Adipocyte (in vitro differentiated cells): ENCODE measurements around the gene LRFN2.
A peak's percentile ranks its signal among the peaks of the same experiment; 100 is the strongest.

Experiments
- DNase-seq: peaks from one replicate; pipeline ENCODE4 v3.0.0-alpha.2; 2015; ENCODE audit warnings: low read depth
- H3K27me3 ChIP-seq: replicated peaks from 2 replicates; pipeline ENCODE4 v1.7.0; 2013; ENCODE audit warnings: mild to moderate bottlenecking, low read length, moderate library complexity; ENCODE audit not compliant: control insufficient read depth, insufficient read depth
- H3K36me3 ChIP-seq: 2 replicates; pipeline ENCODE4 v1.7.0; 2013; ENCODE audit warnings: low read length, mild to moderate bottlenecking, moderate library complexity; ENCODE audit not compliant: control insufficient read depth, insufficient read depth, severe bottlenecking
- H3K4me1 ChIP-seq: 2 replicates; pipeline ENCODE4 v1.7.0; 2013; ENCODE audit warnings: mild to moderate bottlenecking, low read length, moderate library complexity; ENCODE audit not compliant: control insufficient read depth, insufficient read depth
- H3K4me3 ChIP-seq: 2 replicates; pipeline ENCODE4 v1.7.0; 2013; ENCODE audit warnings: mild to moderate bottlenecking, low read length, moderate library complexity
- H3K9ac ChIP-seq: 2 replicates; pipeline ENCODE4 v1.7.0; 2013; ENCODE audit warnings: mild to moderate bottlenecking, low read length, moderate library complexity
- H3K9me3 ChIP-seq: 2 replicates; pipeline ENCODE4 v1.7.0; 2013; ENCODE audit warnings: mild to moderate bottlenecking, low read length, moderate library complexity; ENCODE audit not compliant: control insufficient read depth

Gene LRFN2

GRCh38 chr6:40444811-40445210 is 142.4 kb downstream of the LRFN2 start:
- Histone ChIP-seq H3K9me3 (no peaks in the 10 kb centered on the region), H3K9ac (no peak overlapping the region), H3K4me1 (no peaks in the 10 kb centered on the region), H3K36me3 (no peaks in the 10 kb centered on the region), H3K4me3 (no peak overlapping the region), H3K27me3 (peaks cover 7% of the 10 kb centered on the region)
- no peak for DNase-seq

GRCh38 chr6:40444312-40444711 is 142.9 kb downstream of the LRFN2 start:
- no peak for DNase-seq
- Histone ChIP-seq H3K4me3 (no peak overlapping the region), H3K27me3 (peaks cover 12% of the 10 kb centered on the region), H3K9me3 (no peaks in the 10 kb centered on the region), H3K36me3 (no peaks in the 10 kb centered on the region), H3K4me1 (no peaks in the 10 kb centered on the region), H3K9ac (no peak overlapping the region)

- Histone ChIP-seq H3K9ac (no peak overlapping the region), H3K4me1 (no peaks in the 10 kb centered on the region), H3K4me3 (no peak overlapping the region), H3K36me3 (no peaks in the 10 kb centered on the region), H3K27me3 (peaks cover 14% of the 10 kb centered on the region), H3K9me3 (no peaks in the 10 kb centered on the region)
- no peak for DNase-seq
Measured at GRCh38 chr6:40443842-40444241, 143.3 kb downstream of the LRFN2 start.

- Histone ChIP-seq H3K9me3 (no peaks in the 10 kb centered on the region), H3K4me1 (no peaks in the 10 kb centered on the region), H3K4me3 (no peak overlapping the region), H3K27me3 (peaks cover 16% of the 10 kb centered on the region), H3K36me3 (no peaks in the 10 kb centered on the region), H3K9ac (no peak overlapping the region)
- no peak for DNase-seq
Measured at GRCh38 chr6:40442591-40442990, 144.6 kb downstream of the LRFN2 start.

GRCh38 chr6:40441150-40441549 is 146.0 kb downstream of the LRFN2 start:
- Histone ChIP-seq H3K9ac (no peak overlapping the region), H3K9me3 (no peaks in the 10 kb centered on the region), H3K27me3 (peaks cover 14% of the 10 kb centered on the region), H3K36me3 (no peaks in the 10 kb centered on the region), H3K4me1 (no peaks in the 10 kb centered on the region), H3K4me3 (no peak overlapping the region)
- no peak for DNase-seq

- no peak overlapping the region for H3K9ac ChIP-seq
- no peak for DNase-seq
- H3K4me3 ChIP-seq = no peak overlapping the region
- no peaks in the 10 kb centered on the region for H3K4me1 ChIP-seq
- H3K36me3 ChIP-seq = no peaks in the 10 kb centered on the region
- H3K9me3 ChIP-seq = no peaks in the 10 kb centered on the region
- H3K27me3 ChIP-seq = peaks cover 14% of the 10 kb centered on the region
Measured at GRCh38 chr6:40440053-40440452, 147.1 kb downstream of the LRFN2 start.

GRCh38 chr6:40439026-40439800 is 148.0 kb downstream of the LRFN2 start:
- H3K9ac ChIP-seq = no peak overlapping the region
- no peaks in the 10 kb centered on the region for H3K4me1 ChIP-seq
- no peaks in the 10 kb centered on the region for H3K36me3 ChIP-seq
- H3K4me3 ChIP-seq = no peak overlapping the region
- H3K27me3 ChIP-seq = peaks cover 14% of the 10 kb centered on the region
- no peaks in the 10 kb centered on the region for H3K9me3 ChIP-seq
- DNase-seq = no peak

- peaks cover 21% of the 10 kb centered on the region for H3K27me3 ChIP-seq
- no peaks in the 10 kb centered on the region for H3K36me3 ChIP-seq
- H3K4me3 ChIP-seq = no peak overlapping the region
- H3K9me3 ChIP-seq = no peaks in the 10 kb centered on the region
- no peaks in the 10 kb centered on the region for H3K4me1 ChIP-seq
- DNase-seq = no peak
- H3K9ac ChIP-seq = no peak overlapping the region
Measured at GRCh38 chr6:40438246-40438887, 148.8 kb downstream of the LRFN2 start.

- H3K9ac ChIP-seq = no peak overlapping the region
- peaks cover 28% of the 10 kb centered on the region for H3K27me3 ChIP-seq
- no peak overlapping the region for H3K4me3 ChIP-seq
- no peaks in the 10 kb centered on the region for H3K4me1 ChIP-seq
- H3K9me3 ChIP-seq = no peaks in the 10 kb centered on the region
- no peak for DNase-seq
- no peaks in the 10 kb centered on the region for H3K36me3 ChIP-seq
Measured at GRCh38 chr6:40437631-40438030, 149.5 kb downstream of the LRFN2 start.

GRCh38 chr6:40436685-40437604 is 150.2 kb downstream of the LRFN2 start:
- H3K4me1 ChIP-seq = no peaks in the 10 kb centered on the region
- DNase-seq = peak; percentile 7
- H3K9ac ChIP-seq = no peak overlapping the region
- peaks cover 31% of the 10 kb centered on the region for H3K27me3 ChIP-seq
- no peaks in the 10 kb centered on the region for H3K9me3 ChIP-seq
- no peaks in the 10 kb centered on the region for H3K36me3 ChIP-seq
- H3K4me3 ChIP-seq = no peak overlapping the region

- Histone ChIP-seq H3K27me3 (peaks cover 28% of the 10 kb centered on the region), H3K36me3 (no peaks in the 10 kb centered on the region), H3K4me3 (no peak overlapping the region), H3K9me3 (no peaks in the 10 kb centered on the region), H3K9ac (no peak overlapping the region), H3K4me1 (no peaks in the 10 kb centered on the region)
- DNase-seq = no peak
Measured at GRCh38 chr6:40432982-40433381, 154.2 kb downstream of the LRFN2 start.
